Liver (tissue), 9 donors: ENCODE data around the gene DHRSX. TPM values are rescaled to one million over a fixed set of nuclear protein-coding genes. Genes with fewer than 3 reads are reported as not detected.

ENCODE experiments used
- DNase-seq: peaks from one replicate; pipeline ENCODE4 v3.0.0-alpha.2; 2017; ENCODE audit warnings: low spot score
- H3K27ac ChIP-seq, 2 donors: one replicate each; pipeline ENCODE4 v1.7.0; 2013; ENCODE audit warnings: inconsistent platforms in 2 of 2, low read length in 2 of 2, control low read depth in 1 of 2, low read depth in 1 of 2, mild to moderate bottlenecking in 1 of 2
- H3K27me3 ChIP-seq, 4 donors: one replicate each; pipeline versions ENCODE4 v1.6.1 to v1.7.0; 2013; ENCODE audit warnings: low read length in 3 of 4, inconsistent platforms in 1 of 4, mild to moderate bottlenecking in 1 of 4, moderate library complexity in 1 of 4; ENCODE audit not compliant: control insufficient read depth in 4 of 4, insufficient read depth in 4 of 4
- H3K36me3 ChIP-seq, 4 donors: one replicate each; pipeline versions ENCODE4 v1.6.1 to v1.7.0; 2013; ENCODE audit warnings: low read length in 3 of 4, mild to moderate bottlenecking in 3 of 4, low read depth in 1 of 4, moderate library complexity in 1 of 4; ENCODE audit not compliant: control insufficient read depth in 4 of 4, insufficient read depth in 3 of 4
- H3K4me1 ChIP-seq, 4 donors: one replicate each; pipeline versions ENCODE4 v1.6.1 to v1.7.0; 2013; ENCODE audit warnings: low read length in 3 of 4, mild to moderate bottlenecking in 3 of 4, moderate library complexity in 1 of 4; ENCODE audit not compliant: control insufficient read depth in 4 of 4, insufficient read depth in 4 of 4
- H3K4me3 ChIP-seq, 3 donors: one replicate each; pipeline versions ENCODE4 v1.6.1 to v1.7.0; 2013; ENCODE audit warnings: low read length in 3 of 3, control low read depth in 1 of 3, low read depth in 1 of 3, mild to moderate bottlenecking in 1 of 3
- H3K9ac ChIP-seq, 2 donors: one replicate each; pipeline ENCODE4 v1.7.0; 2013; ENCODE audit warnings: low read length in 2 of 2, mild to moderate bottlenecking in 2 of 2, moderate library complexity in 2 of 2, control low read depth in 1 of 2, low read depth in 1 of 2
- H3K9me3 ChIP-seq, 4 donors: one replicate each; pipeline versions ENCODE4 v1.6.1 to v1.7.0; 2013; ENCODE audit warnings: low read length in 3 of 4; ENCODE audit not compliant: control insufficient read depth in 4 of 4
- ATF3 ChIP-seq: IDR thresholded peaks from 2 replicates; pipeline ENCODE4 v1.6.1; 2016; ENCODE audit warnings: antibody characterized with exemption
- CTCF ChIP-seq: fragments of 150-350 bp; IDR thresholded peaks from 2 replicates; pipeline ENCODE4 v1.5.1; 2017; ENCODE audit warnings: improper control_type of control experiment, low read depth, low read length; ENCODE audit not compliant: missing input control
- FOXA1 ChIP-seq: IDR thresholded peaks from 2 replicates; pipeline ENCODE4 v1.6.1; 2016; ENCODE audit warnings: antibody characterized with exemption
- FOXA2 ChIP-seq: IDR thresholded peaks from 2 replicates; pipeline ENCODE4 v1.6.1; 2016; ENCODE audit warnings: antibody characterized with exemption
- HNF4A ChIP-seq, 2 donors: conservative IDR thresholded peaks; 2 replicates each; pipeline ENCODE4 v1.6.1; 2016; ENCODE audit warnings: antibody characterized with exemption in 2 of 2, mild to moderate bottlenecking in 2 of 2
- JUND ChIP-seq, 2 donors: IDR thresholded peaks; 2 replicates each; pipeline ENCODE4 v1.6.1; 2016; ENCODE audit warnings: antibody characterized with exemption in 2 of 2
- MAX ChIP-seq: IDR thresholded peaks from 2 replicates; pipeline ENCODE4 v1.6.1; 2016; ENCODE audit warnings: antibody characterized with exemption
- NR2F2 ChIP-seq: IDR thresholded peaks from 2 replicates; pipeline ENCODE4 v1.6.1; 2016; ENCODE audit warnings: antibody characterized with exemption
- RAD21 ChIP-seq, 2 donors: IDR thresholded peaks; 2 replicates each; pipeline ENCODE4 v1.6.1; 2016; ENCODE audit warnings: antibody characterized with exemption in 2 of 2, mild to moderate bottlenecking in 2 of 2
- RXRA ChIP-seq, 2 donors: IDR thresholded peaks; 2 replicates each; pipeline ENCODE4 v1.6.1; 2017 to 2018; ENCODE audit warnings: antibody characterized with exemption in 2 of 2, mild to moderate bottlenecking in 1 of 2
- TAF1 ChIP-seq: conservative IDR thresholded peaks from 2 replicates; pipeline ENCODE4 v1.6.1; 2016; ENCODE audit warnings: antibody characterized with exemption, mild to moderate bottlenecking
- YY1 ChIP-seq: IDR thresholded peaks from 2 replicates; pipeline ENCODE4 v1.6.1; 2016; ENCODE audit warnings: antibody characterized with exemption, mild to moderate bottlenecking
- ZBTB33 ChIP-seq: IDR thresholded peaks from 2 replicates; pipeline ENCODE4 v1.6.1; 2016; ENCODE audit warnings: antibody characterized with exemption
- whole genome bisulfite sequencing: extraction: QIAGEN DNeasy Blood & Tissue Kit; methylation state at CpG from one replicate; pipeline ENCODE4 v1.1.7; 2013; 5-methylcytosine and 5-hydroxymethylcytosine counted together
- polyA plus RNA-seq, 2 donors: library from polyadenylated mRNA; stranded (reverse) in 1 of 2; unstranded in 1 of 2; fragments of 200-250 nt in 1 of 2; fragments of >200 nt in 1 of 2; fragmentation: Nextera tagmentation in 1 of 2; extraction: Ambion mirVana in 1 of 2; gene quantifications; one replicate each; pipeline versions ENCODE4 v1.2.1 to v1.2.3, GENCODE V29; 2013 to 2015
- total RNA-seq, 2 donors: library from RNA; depleted of rRNA; stranded (reverse); fragments of >200 nt; gene quantifications; one replicate each; pipeline ENCODE4 v1.2.3, GENCODE V29; 2014
- donor health status: healthy.
- donor health status: healthy.
- donor health status: healthy.
- donor health status: healthy.
- donor health status: healthy.

The DHRSX gene
- total and polyA plus RNA-seq, 4 donors, result 17.2 to 35.2 (median 23.3) TPM

GRCh38 chrX:2395261-2395992 lies 105.3 kb downstream of the DHRSX start (continued):
- no peak for TF ChIP-seq CTCF

- Histone ChIP-seq H3K9ac (no peak overlapping the region), H3K4me3 (no peak overlapping the region), H3K9me3 (peaks cover 0 to 5% (median 0%) of the 10 kb centered on the region in 4 donors), H3K27ac (no peak overlapping the region), H3K4me1 (no peaks in the 10 kb centered on the region), H3K27me3 (no peaks in the 10 kb centered on the region), H3K36me3 (peaks cover 0 to 5% (median 3%) of the 10 kb centered on the region in 4 donors)
- TF ChIP-seq TAF1 (no peak), FOXA1 (no peak), HNF4A (conservative IDR thresholded peaks at IDR 0.05) (peak; percentile 28 to 59), MAX (no peak), YY1 (peak; percentile 24), JUND (IDR thresholded peaks at IDR 0.05) (peak in 1 of 2 donors; percentile 59), FOXA2 (peak; percentile 5), RXRA (IDR thresholded peaks at IDR 0.05) (peak in 1 of 2 donors; percentile 42), RAD21 (IDR thresholded peaks at IDR 0.05) (peak; percentile 33 to 51), CTCF (peak; percentile 15)
- no peak for DNase-seq
- 74% methylated on average over 15 of the region's 15 CpGs for WGBS
These were observed 108.7 kb downstream of the DHRSX start for GRCh38 chrX:2391869-2392606.

GRCh38 chrX:2390754-2391153 lies 110.0 kb downstream of the DHRSX start:
- Histone ChIP-seq H3K9me3 (peaks cover 0 to 5% (median 0%) of the 10 kb centered on the region in 4 donors), H3K9ac (no peak overlapping the region), H3K36me3 (peaks cover 0 to 5% (median 3%) of the 10 kb centered on the region in 4 donors), H3K4me3 (no peak overlapping the region), H3K27ac (no peak overlapping the region), H3K4me1 (no peaks in the 10 kb centered on the region), H3K27me3 (no peaks in the 10 kb centered on the region)
- DNase-seq, result no peak
- 99% methylated on average over 5 of the region's 5 CpGs for WGBS
- TF ChIP-seq FOXA1 (no peak), HNF4A (conservative IDR thresholded peaks at IDR 0.05) (no peak), CTCF (no peak), RXRA (IDR thresholded peaks at IDR 0.05) (no peak), MAX (no peak), NR2F2 (no peak), ATF3 (no peak), ZBTB33 (no peak)
